CD4-positive, alpha-beta memory T cell (primary cell): ENCODE measurements around the gene ST7. TPM values are rescaled to one million over a fixed set of nuclear protein-coding genes. Genes with fewer than 3 reads are reported as not detected.

Experiments used
- CTCF ChIA-PET: fragments of 350-600 bp; sonication (Branson Sonifier 250); formaldehyde crosslinking; loops from one replicate; lab custom pipeline; 2021; ENCODE audit warnings: inconsistent platforms; ENCODE audit not compliant: partially characterized antibody; lab: Charles Lee
- POLR2A ChIA-PET: fragments of 350-600 bp; sonication (Branson Sonifier 250); formaldehyde crosslinking; loops from one replicate; lab custom pipeline; 2021; ENCODE audit not compliant: partially characterized antibody; lab: Charles Lee
- DNase-seq, 5 donors: peaks; one replicate each; pipeline versions ENCODE4 v3.0.0 to v3.0.0-alpha.2; 2020 to 2022; ENCODE audit warnings: mixed read lengths in 1 of 5
- H3K27ac ChIP-seq: one replicate; pipeline ENCODE4 v1.7.0; 2013; ENCODE audit warnings: low read depth, low read length
- H3K27me3 ChIP-seq: 2 replicates; pipeline ENCODE4 v1.7.0; 2013; ENCODE audit warnings: mild to moderate bottlenecking, low read length, moderate library complexity; ENCODE audit not compliant: insufficient read depth
- H3K36me3 ChIP-seq: 2 replicates; pipeline ENCODE4 v1.7.0; 2013; ENCODE audit warnings: mild to moderate bottlenecking, low read length, moderate library complexity; ENCODE audit not compliant: insufficient read depth
- H3K4me1 ChIP-seq: 2 replicates; pipeline ENCODE4 v1.7.0; 2013; ENCODE audit warnings: mild to moderate bottlenecking, low read length, moderate library complexity; ENCODE audit not compliant: insufficient read depth
- H3K4me3 ChIP-seq, 2 donors: one replicate each; pipeline ENCODE4 v1.7.0; 2013; ENCODE audit warnings: low read length in 2 of 2, mild to moderate bottlenecking in 1 of 2
- H3K9me3 ChIP-seq, 2 donors: one replicate each; pipeline ENCODE4 v1.7.0; 2013; ENCODE audit warnings: low read length in 2 of 2, control low read depth in 1 of 2; ENCODE audit not compliant: control insufficient read depth in 1 of 2
- H3K27ac Mint-ChIP-seq, 7 donors: one replicate each; pipeline ENCODE4 v1.8.0; 2020 to 2021; ENCODE audit warnings: mixed read lengths in 7 of 7, mild to moderate bottlenecking in 6 of 7, inconsistent platforms in 3 of 7, moderate library complexity in 3 of 7
- H3K27me3 Mint-ChIP-seq, 2 donors: one replicate each; pipeline ENCODE4 v1.8.0; 2020 to 2021; ENCODE audit warnings: mixed read lengths in 2 of 2
- H3K36me3 Mint-ChIP-seq, 2 donors: one replicate each; pipeline ENCODE4 v1.8.0; 2020 to 2021; ENCODE audit warnings: mixed read lengths in 2 of 2, inconsistent platforms in 1 of 2, mild to moderate bottlenecking in 1 of 2
- H3K4me1 Mint-ChIP-seq, 4 donors: one replicate each; pipeline ENCODE4 v1.8.0; 2020 to 2021; ENCODE audit warnings: mixed read lengths in 4 of 4, mild to moderate bottlenecking in 1 of 4
- H3K4me3 Mint-ChIP-seq, 8 donors: one replicate each; pipeline ENCODE4 v1.8.0; 2020 to 2021; ENCODE audit warnings: mixed read lengths in 8 of 8, mild to moderate bottlenecking in 7 of 8, moderate library complexity in 6 of 8, inconsistent platforms in 3 of 8
- H3K9me3 Mint-ChIP-seq, 8 donors: one replicate each; pipeline ENCODE4 v1.8.0; 2020 to 2021; ENCODE audit warnings: mixed read lengths in 8 of 8, mild to moderate bottlenecking in 5 of 8, inconsistent platforms in 3 of 8, moderate library complexity in 1 of 8
- intact Hi-C: fragments of 100-400 bp; cut with micrococcal nuclease; formaldehyde crosslinking; loops from one replicate; pipeline ENCODE4 v1.15.1; 2023
- polyA plus RNA-seq, 2 donors: library from polyadenylated mRNA; unstranded; fragments of 300-500 nt; fragmentation: Illumina TruSeq; gene quantifications; one replicate each; pipeline ENCODE4 v1.2.3, GENCODE V29; 2021
- total RNA-seq, 2 experiments: library from RNA; stranded (reverse); gene quantifications; one replicate each; pipeline ENCODE4 v1.2.3, GENCODE V29; 2021

ST7 gene
- total and polyA plus RNA-seq, 4 experiments from 2014 or later = 3.8 to 6.6 (median 4.0) TPM

DNA sequence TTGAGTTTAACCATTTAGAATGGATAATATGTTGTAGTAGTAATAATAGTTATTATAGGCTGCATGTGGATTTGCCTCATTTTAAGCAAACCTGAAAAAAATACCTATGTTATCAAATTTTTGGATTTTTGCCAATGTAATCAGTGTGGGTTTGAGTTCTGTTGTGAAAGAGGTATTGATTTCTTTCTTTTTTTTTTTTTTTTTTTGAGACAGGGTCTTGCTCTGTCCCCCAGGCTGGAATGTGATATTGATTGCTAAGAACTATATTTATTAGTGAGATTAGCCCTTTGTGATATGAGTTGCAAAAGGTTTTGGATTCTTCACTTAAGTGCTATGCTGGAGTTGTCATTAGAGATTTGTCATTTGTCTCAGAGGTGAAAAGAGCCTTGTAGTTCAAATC lies 124.4 kb downstream of the ST7 start:
- Mint-ChIP-seq H3K4me3 (no peak overlapping the region), H3K36me3 (peaks cover 1 to 3% of the 10 kb centered on the region in 2 donors), H3K27me3 (no peaks in the 10 kb centered on the region), H3K27ac (no peak overlapping the region), H3K4me1 (peaks cover 0 to 3% (median 0%) of the 10 kb centered on the region in 4 donors), H3K9me3 (peaks cover 0 to 3% (median 0%) of the 10 kb centered on the region in 8 donors)
- CTCF ChIA-PET = interaction anchor here (0.7 to 1.3 kb wide), 2 partner anchors 50 to 65 kb away, joined by 3 read pairs; no protein-coding TSS in a partner anchor
- POLR2A ChIA-PET = no interaction called here
- no peak for DNase-seq
- H3K9me3 ChIP-seq = no peaks in the 10 kb centered on the region
- intact Hi-C loops = no loop called here
- H3K4me3 ChIP-seq = no peak overlapping the region
- no peaks in the 10 kb centered on the region for H3K36me3 ChIP-seq
- H3K4me1 ChIP-seq = no peaks in the 10 kb centered on the region
- H3K27me3 ChIP-seq = no peaks in the 10 kb centered on the region
- no peak overlapping the region for H3K27ac ChIP-seq

DNA sequence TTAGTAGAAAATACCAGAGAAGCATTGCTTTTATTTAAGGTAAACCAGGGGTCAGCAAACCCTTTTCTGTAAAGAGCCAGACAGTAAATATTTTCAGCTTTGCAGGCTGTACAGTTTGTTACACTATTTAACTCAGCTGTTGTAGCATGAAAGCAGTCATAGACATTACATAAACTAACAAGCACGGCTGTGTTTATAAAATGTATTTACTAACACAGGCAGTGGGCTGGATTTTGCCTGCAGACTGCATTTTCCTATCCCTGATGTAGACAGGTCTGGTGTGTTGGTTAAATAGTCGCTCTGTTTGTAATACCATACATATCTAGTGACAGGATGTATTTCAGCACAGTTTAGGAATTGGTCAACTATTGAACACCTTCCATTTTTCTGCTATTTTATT lies 129.3 kb downstream of the ST7 start:
- Histone ChIP-seq H3K4me3 (no peak overlapping the region), H3K27me3 (no peaks in the 10 kb centered on the region), H3K27ac (no peak overlapping the region), H3K36me3 (no peaks in the 10 kb centered on the region), H3K4me1 (peaks cover 5% of the 10 kb centered on the region), H3K9me3 (no peaks in the 10 kb centered on the region)
- no peaks in the 10 kb centered on the region for H3K36me3 Mint-ChIP-seq
- H3K9me3 Mint-ChIP-seq = no peaks in the 10 kb centered on the region
- H3K4me3 Mint-ChIP-seq = no peak overlapping the region
- H3K27ac Mint-ChIP-seq = no peak overlapping the region
- peaks cover 9 to 21% (median 12%) of the 10 kb centered on the region in 4 donors for H3K4me1 Mint-ChIP-seq
- CTCF ChIA-PET = no interaction called here
- POLR2A ChIA-PET = no interaction called here
- intact Hi-C loops = no loop called here
- H3K27me3 Mint-ChIP-seq = no peaks in the 10 kb centered on the region
- DNase-seq = no peak

DNA sequence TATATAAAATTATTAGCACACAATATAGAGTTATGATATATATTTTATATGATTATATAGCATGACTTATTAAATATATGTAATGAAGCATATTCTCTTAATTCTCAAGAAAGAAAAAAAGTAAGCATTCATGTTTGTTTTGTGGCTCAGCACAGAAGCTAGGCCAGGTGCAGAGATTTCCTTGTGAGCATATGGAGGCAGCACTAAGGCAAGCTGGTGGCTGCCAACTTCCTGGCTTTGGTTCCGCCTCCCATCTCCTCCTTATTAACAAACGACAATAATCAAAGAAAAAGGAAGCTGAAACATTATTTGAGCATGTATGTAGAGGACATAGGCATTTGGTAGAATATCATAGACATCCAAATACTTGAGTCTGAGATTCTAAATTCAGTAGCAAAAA lies 130.3 kb downstream of the ST7 start:
- no peaks in the 10 kb centered on the region for H3K9me3 ChIP-seq
- no peak overlapping the region for H3K4me3 ChIP-seq
- Mint-ChIP-seq H3K27me3 (no peaks in the 10 kb centered on the region), H3K4me1 (peaks cover 14 to 27% (median 17%) of the 10 kb centered on the region in 4 donors), H3K4me3 (no peak overlapping the region), H3K36me3 (no peaks in the 10 kb centered on the region), H3K27ac (no peak overlapping the region), H3K9me3 (no peaks in the 10 kb centered on the region)
- H3K27me3 ChIP-seq = no peaks in the 10 kb centered on the region
- intact Hi-C loops = no loop called here
- ChIA-PET CTCF (no interaction called here), POLR2A (no interaction called here)
- DNase-seq = no peak
- peaks cover 10% of the 10 kb centered on the region for H3K4me1 ChIP-seq
- no peak overlapping the region for H3K27ac ChIP-seq
- no peaks in the 10 kb centered on the region for H3K36me3 ChIP-seq

DNA sequence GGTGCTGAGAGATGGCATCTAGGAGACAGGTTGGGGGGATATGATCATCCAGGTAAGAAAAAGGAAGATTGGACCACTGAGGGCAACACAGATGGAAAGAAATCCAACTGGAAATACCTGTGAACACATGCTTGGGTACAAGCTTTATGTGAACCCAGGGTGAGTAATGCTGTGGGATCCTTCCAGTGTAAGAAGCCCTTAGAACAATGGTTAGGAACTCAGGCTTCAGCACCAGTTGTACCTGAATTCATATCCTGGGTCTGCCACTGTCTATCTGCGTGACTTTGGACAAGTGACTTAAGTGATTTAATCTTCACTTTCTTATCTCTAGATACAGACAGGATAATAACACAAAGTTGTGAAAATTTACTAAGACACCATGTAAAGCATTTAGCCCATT lies 131.0 kb downstream of the ST7 start:
- no peaks in the 10 kb centered on the region for H3K36me3 Mint-ChIP-seq
- POLR2A ChIA-PET = no interaction called here
- intact Hi-C loops = no loop called here

DNA sequence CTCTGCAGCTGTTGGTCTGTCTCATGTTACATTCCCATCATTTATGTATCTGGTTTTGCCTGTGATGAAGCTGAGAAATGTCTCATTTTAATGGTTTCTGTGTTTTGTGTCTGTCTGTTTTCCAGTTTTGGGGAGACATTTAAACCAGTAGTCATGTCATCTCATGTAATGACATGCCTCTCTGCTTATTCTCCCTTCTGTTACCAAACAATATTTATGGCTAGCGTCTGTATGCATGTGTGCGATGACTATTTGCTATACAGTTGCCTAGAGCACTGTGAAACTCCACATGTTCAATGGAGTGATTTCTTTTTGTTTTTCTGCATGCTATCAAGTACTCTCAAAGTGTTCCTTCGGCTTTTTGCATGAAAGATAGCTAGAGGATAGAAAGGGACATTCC lies 132.0 kb downstream of the ST7 start:
- Mint-ChIP-seq H3K4me1 (peaks cover 14 to 27% (median 17%) of the 10 kb centered on the region in 4 donors), H3K9me3 (no peaks in the 10 kb centered on the region), H3K27me3 (no peaks in the 10 kb centered on the region), H3K36me3 (no peaks in the 10 kb centered on the region), H3K4me3 (no peak overlapping the region), H3K27ac (no peak overlapping the region)
- H3K27ac ChIP-seq = no peak overlapping the region
- H3K36me3 ChIP-seq = no peaks in the 10 kb centered on the region
- peaks cover 10% of the 10 kb centered on the region for H3K4me1 ChIP-seq
- POLR2A ChIA-PET = no interaction called here
- H3K27me3 ChIP-seq = no peaks in the 10 kb centered on the region
- no peak for DNase-seq
- H3K4me3 ChIP-seq = no peak overlapping the region
- intact Hi-C loops = no loop called here
- CTCF ChIA-PET = no interaction called here
- H3K9me3 ChIP-seq = no peaks in the 10 kb centered on the region

More for the DNA sequence above, 131.0 kb downstream of the ST7 start:
- Mint-ChIP-seq H3K27me3 (no peaks in the 10 kb centered on the region), H3K4me1 (peaks cover 14 to 27% (median 17%) of the 10 kb centered on the region in 4 donors), H3K9me3 (no peaks in the 10 kb centered on the region), H3K4me3 (no peak overlapping the region), H3K27ac (peak overlapping the region in 1 of 7 donors; percentile 5)
- no peak for DNase-seq
- Histone ChIP-seq H3K27ac (no peak overlapping the region), H3K27me3 (no peaks in the 10 kb centered on the region), H3K4me3 (no peak overlapping the region), H3K4me1 (peaks cover 10% of the 10 kb centered on the region), H3K9me3 (no peaks in the 10 kb centered on the region), H3K36me3 (no peaks in the 10 kb centered on the region)
- CTCF ChIA-PET = no interaction called here

DNA sequence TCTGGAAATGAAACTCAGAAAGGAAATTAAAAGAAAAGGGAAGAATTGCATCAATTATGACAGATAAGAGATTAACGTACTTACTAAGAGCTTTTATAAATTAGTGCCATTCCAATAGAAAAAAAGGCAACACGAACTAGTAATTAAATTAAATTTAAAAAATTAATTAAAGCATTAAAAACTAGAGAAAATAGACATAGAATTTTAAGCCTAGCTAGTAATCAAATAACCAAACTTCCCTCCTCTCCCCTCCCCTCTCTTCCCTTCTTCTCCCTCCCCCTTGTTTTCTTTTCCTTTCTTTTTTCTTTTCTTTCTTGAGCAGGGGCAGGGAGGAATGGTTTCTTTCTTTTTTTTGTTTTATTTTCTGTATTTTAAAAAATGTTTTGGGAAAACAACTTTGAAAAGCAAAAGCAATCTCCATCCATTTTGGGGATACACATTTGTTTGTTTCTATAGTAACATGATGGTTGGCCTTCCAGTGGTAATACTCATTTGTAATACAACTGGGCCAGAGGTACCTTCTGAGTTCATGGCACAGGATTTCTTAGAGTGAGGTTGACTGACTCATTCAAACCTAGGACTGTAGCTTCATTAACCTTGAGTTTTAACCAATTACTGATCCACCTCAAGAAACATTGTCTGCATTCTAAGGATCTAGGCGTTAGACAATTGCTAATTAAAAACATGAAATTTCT lies 132.6 kb downstream of the ST7 start:
- Histone ChIP-seq H3K27me3 (no peaks in the 10 kb centered on the region), H3K9me3 (no peaks in the 10 kb centered on the region), H3K36me3 (no peaks in the 10 kb centered on the region), H3K4me3 (no peak overlapping the region), H3K27ac (no peak overlapping the region), H3K4me1 (peaks cover 10% of the 10 kb centered on the region)
- intact Hi-C loops = no loop called here
- no peak for DNase-seq
- Mint-ChIP-seq H3K4me3 (no peak overlapping the region), H3K9me3 (no peaks in the 10 kb centered on the region), H3K27me3 (no peaks in the 10 kb centered on the region), H3K36me3 (no peaks in the 10 kb centered on the region), H3K4me1 (peaks cover 14 to 27% (median 17%) of the 10 kb centered on the region in 4 donors), H3K27ac (peak overlapping the region in 1 of 7 donors; percentile 8)
- CTCF ChIA-PET = no interaction called here
- POLR2A ChIA-PET = interaction anchor here (0.6 kb wide), 1 partner anchor 18 kb away, joined by 3 read pairs; no protein-coding TSS in a partner anchor

DNA sequence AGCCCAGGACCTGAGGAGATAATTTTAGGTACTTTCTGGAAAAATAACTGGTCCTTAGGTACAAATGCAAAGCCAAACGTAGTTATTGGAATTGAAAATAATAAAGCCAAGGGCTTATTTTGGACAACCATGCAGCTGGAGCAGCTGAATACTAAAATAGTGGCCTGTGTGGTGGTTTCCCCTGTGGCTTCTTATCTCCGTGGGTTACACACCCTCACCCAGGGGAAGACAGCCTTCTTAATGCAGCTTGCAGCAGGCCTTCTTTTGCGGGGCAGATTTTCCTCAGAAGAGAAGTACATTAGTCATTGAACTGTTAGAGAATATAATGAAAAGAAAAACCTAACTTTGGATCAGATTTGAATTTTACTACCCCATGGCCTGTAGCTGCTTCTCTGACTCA lies 133.5 kb downstream of the ST7 start:
- intact Hi-C loops = no loop called here

More for the DNA sequence above, 133.5 kb downstream of the ST7 start:
- Mint-ChIP-seq H3K4me1 (peaks cover 14 to 27% (median 17%) of the 10 kb centered on the region in 4 donors), H3K27ac (no peak overlapping the region), H3K9me3 (no peaks in the 10 kb centered on the region), H3K36me3 (no peaks in the 10 kb centered on the region), H3K27me3 (no peaks in the 10 kb centered on the region), H3K4me3 (no peak overlapping the region)
- Histone ChIP-seq H3K4me3 (no peak overlapping the region), H3K9me3 (no peaks in the 10 kb centered on the region), H3K27me3 (no peaks in the 10 kb centered on the region), H3K36me3 (no peaks in the 10 kb centered on the region), H3K27ac (no peak overlapping the region), H3K4me1 (peaks cover 10% of the 10 kb centered on the region)
- ChIA-PET POLR2A (no interaction called here), CTCF (no interaction called here)
- DNase-seq = no peak
